Superior temporal gyrus (tissue), 1 donor: ENCODE measurements around the gene TOB1.
A peak's percentile ranks its signal among the peaks of the same experiment; 100 is the strongest.

ENCODE experiments used
- DNase-seq: peaks from one replicate; pipeline ENCODE4 v3.0.0-alpha.2; 2016; ENCODE audit errors: extremely low spot score

TOB1 gene

GRCh38 chr17:50845240-50846147, 20.7 kb downstream of the TOB1 start:
- no peak for DNase-seq

DNA sequence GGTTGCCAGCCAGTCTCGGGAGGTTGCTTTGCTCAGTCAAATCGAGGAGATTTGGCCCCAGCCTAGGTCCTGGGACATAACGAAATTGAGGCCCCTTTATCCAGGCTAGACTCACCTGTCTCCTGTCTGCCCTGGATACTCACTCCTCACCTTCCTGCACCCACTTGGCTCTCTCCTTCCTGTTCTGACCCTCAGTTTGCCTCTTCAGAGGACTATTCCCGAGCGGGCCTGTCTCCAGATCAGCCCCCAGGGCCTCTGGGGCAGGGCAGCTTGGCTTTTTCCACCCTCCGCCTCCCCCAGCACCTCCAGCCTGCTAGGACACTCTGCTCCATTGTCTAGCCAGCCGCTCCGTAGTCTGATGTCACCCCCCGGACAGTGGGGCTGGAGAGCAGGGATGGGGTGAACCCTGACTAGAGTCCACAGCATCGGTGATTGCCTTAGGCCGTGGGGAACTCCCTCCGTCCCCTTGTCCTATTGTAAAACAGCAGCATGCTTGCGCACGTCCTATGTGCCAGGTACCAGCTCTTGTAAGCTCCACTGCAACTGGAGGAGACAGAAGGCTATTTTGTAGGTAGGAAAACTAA, 21.9 kb downstream of the TOB1 start:
- DNase-seq, result peak; percentile 55

DNA sequence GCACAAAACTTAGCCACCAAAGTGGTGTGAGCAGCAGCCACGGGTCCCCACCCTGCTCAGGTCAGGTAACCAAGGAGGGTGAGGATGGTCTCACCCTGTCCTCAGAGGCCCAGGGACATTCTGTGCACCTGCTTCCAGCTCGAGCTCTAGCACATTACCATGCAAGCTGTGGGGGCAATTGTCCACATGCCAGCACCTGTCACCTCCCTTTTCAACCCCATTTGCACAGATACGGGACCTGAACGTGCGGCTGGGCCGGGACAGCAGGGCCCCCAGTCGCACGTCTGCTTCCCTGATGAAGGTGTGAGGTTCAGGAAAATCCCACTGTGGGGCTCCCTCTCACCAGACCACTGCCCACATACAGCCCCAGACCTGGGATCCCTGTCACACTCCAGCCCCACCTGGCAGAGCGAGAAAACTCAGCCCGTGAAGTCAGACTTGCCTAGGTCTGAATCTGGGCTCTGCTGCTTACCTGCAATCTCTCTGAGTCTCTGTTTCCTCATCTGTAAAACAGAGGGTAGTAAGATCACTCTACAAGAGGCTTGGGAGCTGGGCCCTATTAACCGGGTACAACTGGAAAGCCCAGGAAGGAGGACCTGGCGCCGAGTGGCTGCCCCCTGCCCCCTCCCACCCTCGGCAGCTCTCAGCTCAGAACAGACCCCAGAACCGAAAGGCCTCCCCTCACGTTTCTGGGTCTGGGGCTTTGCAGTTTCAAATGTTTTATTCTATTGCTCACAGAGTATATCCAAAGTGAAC, 22.8 kb downstream of the TOB1 start:
- DNase-seq, result no peak

GRCh38 chr17:50842506-50843149, 23.5 kb downstream of the TOB1 start:
- DNase-seq, result no peak

GRCh38 chr17:50841949-50842354, 24.2 kb downstream of the TOB1 start:
- peak; percentile 93 for DNase-seq

DNA sequence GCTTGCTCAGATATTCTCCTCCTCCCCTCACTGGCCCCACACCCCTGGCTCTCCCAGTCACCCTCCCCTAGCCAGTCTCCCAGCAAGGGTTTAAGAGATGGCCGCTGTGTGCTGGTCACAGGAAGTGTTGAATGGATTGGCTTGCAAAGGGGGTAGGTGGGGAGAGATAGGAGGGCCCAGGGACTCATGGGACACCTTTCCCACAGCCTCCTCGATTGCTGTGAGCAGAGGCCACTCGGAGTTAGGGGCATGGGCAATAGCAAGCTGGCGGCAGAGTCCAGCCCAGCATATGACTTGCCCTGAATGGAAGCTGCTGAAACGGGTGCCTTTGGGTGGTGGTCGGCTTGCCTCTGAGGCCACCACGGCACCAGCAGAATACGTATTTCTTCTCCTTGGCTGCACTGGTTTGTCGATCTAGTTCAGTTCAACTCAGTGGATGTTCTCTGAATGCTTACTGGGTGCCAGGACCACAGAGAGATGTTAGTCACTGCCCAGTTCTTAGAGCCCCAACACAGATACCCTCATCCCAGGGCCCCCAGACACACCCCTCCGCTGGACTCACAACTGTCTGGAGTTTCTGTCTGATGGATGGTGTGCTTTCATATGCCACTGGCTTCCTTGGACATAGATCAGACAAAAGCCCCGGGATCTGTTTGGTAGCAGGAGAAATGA, 24.7 kb downstream of the TOB1 start:
- DNase-seq, result no peak

DNA sequence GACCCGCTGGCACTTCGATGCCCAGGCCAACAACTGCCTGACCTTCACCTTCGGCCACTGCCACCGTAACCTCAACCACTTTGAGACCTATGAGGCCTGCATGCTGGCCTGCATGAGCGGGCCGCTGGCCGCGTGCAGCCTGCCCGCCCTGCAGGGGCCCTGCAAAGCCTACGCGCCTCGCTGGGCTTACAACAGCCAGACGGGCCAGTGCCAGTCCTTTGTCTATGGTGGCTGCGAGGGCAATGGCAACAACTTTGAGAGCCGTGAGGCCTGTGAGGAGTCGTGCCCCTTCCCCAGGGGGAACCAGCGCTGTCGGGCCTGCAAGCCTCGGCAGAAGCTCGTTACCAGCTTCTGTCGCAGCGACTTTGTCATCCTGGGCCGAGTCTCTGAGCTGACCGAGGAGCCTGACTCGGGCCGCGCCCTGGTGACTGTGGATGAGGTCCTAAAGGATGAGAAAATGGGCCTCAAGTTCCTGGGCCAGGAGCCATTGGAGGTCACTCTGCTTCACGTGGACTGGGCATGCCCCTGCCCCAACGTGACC, 25.8 kb downstream of the TOB1 start:
- DNase-seq, result no peak

DNA sequence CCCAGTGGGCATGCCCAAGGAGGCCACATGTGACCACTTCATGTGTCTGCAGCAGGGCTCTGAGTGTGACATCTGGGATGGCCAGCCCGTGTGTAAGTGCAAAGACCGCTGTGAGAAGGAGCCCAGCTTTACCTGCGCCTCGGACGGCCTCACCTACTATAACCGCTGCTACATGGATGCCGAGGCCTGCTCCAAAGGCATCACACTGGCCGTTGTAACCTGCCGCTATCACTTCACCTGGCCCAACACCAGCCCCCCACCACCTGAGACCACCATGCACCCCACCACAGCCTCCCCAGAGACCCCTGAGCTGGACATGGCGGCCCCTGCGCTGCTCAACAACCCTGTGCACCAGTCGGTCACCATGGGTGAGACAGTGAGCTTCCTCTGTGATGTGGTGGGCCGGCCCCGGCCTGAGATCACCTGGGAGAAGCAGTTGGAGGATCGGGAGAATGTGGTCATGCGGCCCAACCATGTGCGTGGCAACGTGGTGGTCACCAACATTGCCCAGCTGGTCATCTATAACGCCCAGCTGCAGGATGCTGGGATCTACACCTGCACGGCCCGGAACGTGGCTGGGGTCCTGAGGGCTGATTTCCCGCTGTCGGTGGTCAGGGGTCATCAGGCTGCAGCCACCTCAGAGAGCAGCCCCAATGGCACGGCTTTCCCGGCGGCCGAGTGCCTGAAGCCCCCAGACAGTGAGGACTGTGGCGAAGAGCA, 26.4 kb downstream of the TOB1 start:
- DNase-seq, result no peak

GRCh38 chr17:50837980-50838954, 27.9 kb downstream of the TOB1 start:
- DNase-seq, result peak; percentile 81

- DNase-seq, result no peak
These were observed 28.7 kb downstream of the TOB1 start for GRCh38 chr17:50837286-50837979.

GRCh38 chr17:50836826-50837225, 29.3 kb downstream of the TOB1 start:
- no peak for DNase-seq

GRCh38 chr17:50835301-50836234, 30.6 kb downstream of the TOB1 start, which contains the start of gene WFIKKN2:
WFIKKN2 (plus strand) TSS chr17:50835586; CDS start chr17:50835938, 352 bp downstream.
- DNase-seq, result no peak

- DNase-seq, result no peak
These were observed 31.5 kb downstream of the TOB1 start for GRCh38 chr17:50834429-50835300.

DNA sequence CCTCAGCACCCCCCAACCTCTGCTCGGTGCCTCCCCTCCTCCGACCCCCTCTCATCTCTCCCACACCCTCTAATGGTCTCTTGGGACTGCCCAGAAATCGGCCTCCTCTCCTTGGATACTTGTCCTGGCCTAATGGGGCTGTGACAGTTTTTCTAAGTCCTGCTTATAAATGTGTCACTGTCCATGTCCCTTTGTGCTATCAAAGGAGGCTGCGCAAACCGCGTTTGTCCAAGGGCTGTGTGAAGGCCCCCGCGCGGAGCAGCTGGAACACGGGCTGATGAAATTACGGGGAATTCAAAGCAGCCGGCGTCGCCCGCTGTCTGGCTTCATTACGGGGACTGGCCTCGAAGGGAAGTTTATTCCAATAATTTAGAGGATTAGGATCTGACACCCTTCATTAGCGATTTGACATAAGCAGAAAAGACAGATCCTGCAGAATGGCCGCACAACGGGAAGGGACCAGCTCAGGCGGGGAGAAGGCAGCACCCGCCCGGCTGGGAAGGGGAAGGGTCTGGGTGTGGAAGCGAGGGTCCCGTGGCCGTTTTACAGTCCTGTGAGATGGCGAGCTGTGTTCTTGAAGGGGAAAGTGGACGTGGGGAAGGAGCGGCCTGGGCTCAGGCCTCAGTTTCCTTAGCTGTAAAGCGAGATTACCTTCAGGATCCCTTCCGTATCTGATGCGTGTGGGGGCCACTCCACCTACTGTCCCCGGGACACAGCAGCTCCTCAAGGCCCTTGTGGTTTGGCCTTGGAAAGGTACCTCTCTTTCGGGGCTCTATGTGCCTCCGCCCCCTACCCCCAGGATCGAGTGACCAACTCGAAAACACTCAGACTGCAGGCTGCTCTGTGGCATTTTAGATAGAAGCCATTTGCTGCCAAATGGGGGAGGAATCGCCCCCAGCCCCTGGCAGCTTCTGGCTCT, 32.4 kb downstream of the TOB1 start:
- DNase-seq, result no peak

DNA sequence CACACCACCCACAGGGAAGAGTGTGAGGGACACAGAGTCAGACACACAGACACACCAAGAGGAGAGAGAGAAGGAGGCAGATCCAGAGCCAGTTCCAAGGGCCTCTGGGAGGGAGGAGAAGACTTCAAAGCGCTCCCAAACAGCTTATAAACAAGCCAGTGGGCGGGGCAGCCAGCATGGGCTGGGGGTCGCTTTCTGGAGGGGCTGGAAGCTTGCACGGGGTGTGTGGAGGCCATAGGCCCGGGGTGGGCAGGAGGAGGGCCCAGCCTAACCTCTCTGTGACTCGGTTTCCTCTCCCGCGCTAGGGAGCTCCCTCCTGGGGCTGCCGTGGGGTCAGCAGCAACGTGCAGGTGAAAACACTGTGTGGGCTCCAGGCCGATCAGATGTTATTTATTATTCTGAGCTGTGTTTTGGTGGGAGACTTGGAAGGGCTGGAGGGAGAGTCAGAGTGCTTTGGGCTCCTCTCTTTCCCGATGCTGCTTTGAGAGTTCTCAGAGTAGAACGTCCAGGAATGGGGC, 33.2 kb downstream of the TOB1 start:
- no peak for DNase-seq
